SK-N-SH (cell line): ENCODE measurements around the gene CSN2. TPM values are rescaled to one million over a fixed set of nuclear protein-coding genes. Genes with fewer than 3 reads are reported as not detected.

Experiments
- CTCF ChIA-PET: fragments of 300-600, 350-600 bp; formaldehyde crosslinking; extraction: SDS; loops from one replicate; lab custom pipeline; 2021; lab: Yijun Ruan, JAX
- POLR2A ChIA-PET: fragments of 350-600 bp; sonication (Branson Sonifier 250); formaldehyde crosslinking; extraction: SDS; loops from one replicate; lab custom pipeline; 2020; ENCODE audit warnings: antibody characterized with exemption, inconsistent platforms; lab: Yijun Ruan, JAX
- DNase-seq: peaks from one replicate; pipeline ENCODE4 v3.0.0; 2012
- H2AFZ ChIP-seq: fragments of 200-600 bp; sonication (generic); 2 replicates; pipeline ENCODE4 v1.8.1; 2016; ENCODE audit warnings: antibody characterized with exemption, mild to moderate bottlenecking, low read depth
- H3F3A ChIP-seq: fragments of 200-600 bp; sonication (generic); replicated peaks from 2 replicates; pipeline ENCODE3; 2016; ENCODE audit warnings: antibody characterized with exemption, mild to moderate bottlenecking; ENCODE audit not compliant: insufficient read depth
- H3K27ac ChIP-seq, 2 experiments: fragments of 200-500 bp in 1 of 2; fragments of 200-600 bp in 1 of 2; sonication (Bioruptor generic) in 1 of 2; sonication (generic), shearing (Covaris generic) in 1 of 2; 2 replicates each; pipeline versions ENCODE4 v1.5.1 to v1.6.1; 2014 to 2016; ENCODE audit warnings: low read depth in 2 of 2, inconsistent platforms in 1 of 2, low read length in 1 of 2, mild to moderate bottlenecking in 1 of 2, mixed read lengths in 1 of 2
- H3K27me3 ChIP-seq: fragments of 200-600 bp; sonication (generic), shearing (Covaris generic); 2 replicates; pipeline ENCODE4 v1.6.1; 2016; ENCODE audit warnings: mixed run types; ENCODE audit not compliant: insufficient read depth
- H3K36me3 ChIP-seq, 2 experiments: fragments of 200-500 bp in 1 of 2; fragments of 200-600 bp in 1 of 2; sonication (Bioruptor generic) in 1 of 2; sonication (generic) in 1 of 2; replicated peaks in 1 of 2; 2 replicates each; pipeline versions ENCODE3 to v1.5.1; 2014 to 2016; ENCODE audit warnings: low read length in 1 of 2, mild to moderate bottlenecking in 1 of 2; ENCODE audit not compliant: insufficient read depth in 2 of 2, control insufficient read depth in 1 of 2
- H3K4me1 ChIP-seq, 2 experiments: fragments of 200-500 bp in 1 of 2; fragments of 200-600 bp in 1 of 2; sonication (Bioruptor generic) in 1 of 2; sonication (generic), shearing (Covaris generic) in 1 of 2; 2 replicates each; pipeline versions ENCODE4 v1.5.1 to v1.6.1; 2014 to 2016; ENCODE audit warnings: low read depth in 1 of 2, low read length in 1 of 2, mixed run types in 1 of 2; ENCODE audit not compliant: insufficient read depth in 2 of 2, control insufficient read depth in 1 of 2
- H3K4me2 ChIP-seq: fragments of 200-600 bp; sonication (generic), shearing (Covaris generic); 2 replicates; pipeline ENCODE4 v1.6.1; 2017; ENCODE audit warnings: mixed run types
- H3K4me3 ChIP-seq, 2 experiments: fragments of 200-500 bp in 1 of 2; fragments of 200-600 bp in 1 of 2; sonication (Bioruptor generic) in 1 of 2; sonication (generic), shearing (Covaris generic) in 1 of 2; 2 replicates each; pipeline versions ENCODE4 v1.5.1 to v1.8.1; 2014 to 2016; ENCODE audit warnings: low read depth in 2 of 2, inconsistent platforms in 1 of 2, low read length in 1 of 2, mild to moderate bottlenecking in 1 of 2, mixed read lengths in 1 of 2, moderate library complexity in 1 of 2
- H3K79me2 ChIP-seq: fragments of 200-600 bp; sonication (generic); 2 replicates; pipeline ENCODE4 v1.8.1; 2017; ENCODE audit warnings: mild to moderate bottlenecking; ENCODE audit not compliant: insufficient read depth
- H3K9ac ChIP-seq: fragments of 200-600 bp; sonication (generic); 2 replicates; pipeline ENCODE4 v1.6.1; 2017; ENCODE audit warnings: mixed run types
- H3K9me2 ChIP-seq: fragments of 200-600 bp; sonication (generic); 2 replicates; pipeline ENCODE4 v1.6.1; 2017; ENCODE audit warnings: mixed run types
- H3K9me3 ChIP-seq: fragments of 200-600 bp; sonication (generic); 2 replicates; pipeline ENCODE4 v1.6.1; 2017; ENCODE audit warnings: mixed run types, mild to moderate bottlenecking, moderate library complexity
- H4K20me1 ChIP-seq: fragments of 200-600 bp; sonication (generic); 2 replicates; pipeline ENCODE4 v1.6.1; 2017; ENCODE audit warnings: mild to moderate bottlenecking, mixed run types; ENCODE audit not compliant: insufficient read depth
- CHD2 ChIP-seq: fragments of 150-350 bp; IDR thresholded peaks from 2 replicates; pipeline ENCODE4 v1.6.1; 2018; ENCODE audit warnings: low read length; ENCODE audit not compliant: partially characterized antibody
- EP300 ChIP-seq, 2 experiments: IDR thresholded peaks; 2 replicates each; pipeline versions ENCODE4 v1.4.0 to v1.6.1; 2012; ENCODE audit warnings: borderline replicate concordance in 1 of 2, low read depth in 1 of 2, low read length in 1 of 2
- FOSL2 ChIP-seq: IDR thresholded peaks from 2 replicates; pipeline ENCODE4 v1.4.0; 2012; ENCODE audit warnings: low read depth, mild to moderate bottlenecking, moderate library complexity, borderline replicate concordance
- FOXJ3 ChIP-seq: sonication (generic); formaldehyde crosslinking; IDR thresholded peaks from 2 replicates; pipeline ENCODE4 v1.5.1; 2020; ENCODE audit warnings: mild to moderate bottlenecking, missing genetic modification reagents
- FOXM1 ChIP-seq: IDR thresholded peaks from 2 replicates; pipeline ENCODE4 v1.4.0; 2012; ENCODE audit warnings: low read depth, mild to moderate bottlenecking
- IRF3 ChIP-seq: fragments of 150-350 bp; IDR thresholded peaks from 2 replicates; pipeline ENCODE4 v1.6.1; 2016; ENCODE audit warnings: mild to moderate bottlenecking, low read depth, low read length
- NFIC ChIP-seq: IDR thresholded peaks from 2 replicates; pipeline ENCODE4 v1.4.0; 2012; ENCODE audit warnings: borderline replicate concordance
- NRF1 ChIP-seq: IDR thresholded peaks from 2 replicates; pipeline ENCODE4 v1.6.1; 2012; ENCODE audit warnings: low read depth, mild to moderate bottlenecking, low read length
- POLR2AphosphoS5 ChIP-seq: IDR thresholded peaks from 2 replicates; pipeline ENCODE4 v1.6.1; 2012; ENCODE audit warnings: low read depth, low read length
- RAD21 ChIP-seq: IDR thresholded peaks from 2 replicates; pipeline ENCODE4 v1.6.1; 2012; ENCODE audit warnings: mild to moderate bottlenecking, low read length
- SMC3 ChIP-seq: IDR thresholded peaks from 2 replicates; pipeline ENCODE4 v1.6.1; 2012; ENCODE audit warnings: low read depth, low read length, improper control_type of control experiment
- TCF12 ChIP-seq: IDR thresholded peaks from 2 replicates; pipeline ENCODE4 v1.4.0; 2012
- YY1 ChIP-seq: IDR thresholded peaks from 2 replicates; pipeline ENCODE4 v1.4.0; 2012; ENCODE audit warnings: low read depth, mild to moderate bottlenecking
- ZBTB33 ChIP-seq: IDR thresholded peaks from 2 replicates; pipeline ENCODE4 v1.4.0; 2012; ENCODE audit warnings: low read depth, borderline replicate concordance
- WGBS: methylation state at CpG from one replicate; pipeline ENCODE4 v1.1.6; 2017; ENCODE audit warnings: low lambda C conversion rate; 5-methylcytosine and 5-hydroxymethylcytosine counted together
- polyA plus RNA-seq, 3 experiments: library from polyadenylated mRNA; depleted of rRNA; stranded (reverse); fragments of >200 nt; gene quantifications; 2 replicates each; pipeline ENCODE4 v1.2.3, GENCODE V29; 2012
- TF ChIP-seq, protein P1 (sequence below): IDR thresholded peaks from 2 replicates; pipeline ENCODE4; 2012
- TF ChIP-seq, protein P2 (sequence below): IDR thresholded peaks from 2 replicates; pipeline ENCODE4 v1.4.0; 2012; ENCODE audit warnings: low read depth, borderline replicate concordance

CSN2 gene
- polyA plus RNA-seq, 1 of the 3 experiments (the other 2 are of a cell fraction), result not detected

GRCh38 chr4:70000711-70001110 is 35.2 kb upstream of the CSN2 start:
- Histone ChIP-seq H3K4me1 (no peaks in the 10 kb centered on the region), H2AFZ (no peak overlapping the region), H3K79me2 (no peaks in the 10 kb centered on the region), H3K9ac (no peak overlapping the region), H3K27me3 (no peaks in the 10 kb centered on the region), H4K20me1 (no peaks in the 10 kb centered on the region), H3K9me3 (no peaks in the 10 kb centered on the region), H3K4me2 (no peak overlapping the region), H3K9me2 (no peaks in the 10 kb centered on the region), H3K4me3 (no peak overlapping the region), H3F3A (no peaks in the 10 kb centered on the region)
- no peak for DNase-seq
- 0% methylated on average over 1 of the region's 1 CpG for WGBS
- POLR2A ChIA-PET, result no interaction called here
- CTCF ChIA-PET, result no interaction called here
- no peak for TF ChIP-seq ZBTB33
- TF ChIP-seq, protein P1, sequence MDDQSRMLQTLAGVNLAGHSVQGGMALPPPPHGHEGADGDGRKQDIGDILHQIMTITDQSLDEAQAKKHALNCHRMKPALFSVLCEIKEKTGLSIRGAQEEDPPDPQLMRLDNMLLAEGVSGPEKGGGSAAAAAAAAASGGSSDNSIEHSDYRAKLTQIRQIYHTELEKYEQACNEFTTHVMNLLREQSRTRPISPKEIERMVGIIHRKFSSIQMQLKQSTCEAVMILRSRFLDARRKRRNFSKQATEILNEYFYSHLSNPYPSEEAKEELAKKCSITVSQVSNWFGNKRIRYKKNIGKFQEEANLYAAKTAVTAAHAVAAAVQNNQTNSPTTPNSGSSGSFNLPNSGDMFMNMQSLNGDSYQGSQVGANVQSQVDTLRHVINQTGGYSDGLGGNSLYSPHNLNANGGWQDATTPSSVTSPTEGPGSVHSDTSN, result no peak
- TF ChIP-seq CHD2, result no peak
- TF ChIP-seq RAD21, result no peak
- TF ChIP-seq TCF12, result no peak
- TF ChIP-seq FOXM1, result no peak
- TF ChIP-seq EP300 (IDR thresholded peaks at IDR 0.05; ENCODE audit: borderline replicate concordance in 1 of 2, low read depth in 1 of 2, low read length in 1 of 2), result no peak
- TF ChIP-seq, protein P2, sequence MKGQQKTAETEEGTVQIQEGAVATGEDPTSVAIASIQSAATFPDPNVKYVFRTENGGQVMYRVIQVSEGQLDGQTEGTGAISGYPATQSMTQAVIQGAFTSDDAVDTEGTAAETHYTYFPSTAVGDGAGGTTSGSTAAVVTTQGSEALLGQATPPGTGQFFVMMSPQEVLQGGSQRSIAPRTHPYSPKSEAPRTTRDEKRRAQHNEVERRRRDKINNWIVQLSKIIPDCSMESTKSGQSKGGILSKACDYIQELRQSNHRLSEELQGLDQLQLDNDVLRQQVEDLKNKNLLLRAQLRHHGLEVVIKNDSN, result no peak
- TF ChIP-seq FOSL2, result no peak
- no peak for TF ChIP-seq NRF1
- TF ChIP-seq NFIC, result no peak
- no peak for TF ChIP-seq POLR2AphosphoS5
- no peak for TF ChIP-seq YY1
- TF ChIP-seq IRF3, result no peak
- TF ChIP-seq FOXJ3 (CRISPR knock-in tag), result no peak
- no peak for TF ChIP-seq SMC3
- TF ChIP-seq, all 33 proteins: peak for 0
- Histone ChIP-seq H3K27ac (no peak overlapping the region), H3K36me3 (no peaks in the 10 kb centered on the region)
